ENCODE results near the gene CAP2. TPM values are rescaled to one million over a fixed set of nuclear protein-coding genes. Genes with fewer than 3 reads are reported as not detected.

The CAP2 gene
- total and polyA plus RNA-seq, 9 of the 15 experiments (the other 6 are each of a cell fraction or from before 2014, with no cell fraction given), result not detected

- H3K79me2 ChIP-seq (ENCODE audit: control insufficient read depth, insufficient read depth, low read length), result peaks cover 11% of the 10 kb centered on the region
- no peak overlapping the region for H3K4me2 ChIP-seq (ENCODE audit: insufficient read depth, low read length)
- H2AFZ ChIP-seq (ENCODE audit: low read depth, low read length), result no peak overlapping the region
- H3K4me1 ChIP-seq (replicated peaks in 1 of 2; ENCODE audit: control insufficient read depth in 2 of 2, insufficient read depth in 2 of 2, low read length in 2 of 2), result peaks cover 0 to 5% of the 10 kb centered on the region in 2 experiments; a peak in 4 of 5 replicates
- TF ChIP-seq NCOA4 (IDR thresholded peaks at IDR 0.05; ENCODE audit: partially characterized antibody) (no peak), ZNF561 (CRISPR knock-in tag; conservative IDR thresholded peaks at IDR 0.05) (no peak), TRIM25 (IDR thresholded peaks at IDR 0.05; ENCODE audit: borderline replicate concordance) (no peak), ZBTB49 (CRISPR knock-in tag; IDR thresholded peaks at IDR 0.05; ENCODE audit: borderline replicate concordance) (no peak), C11orf30 (IDR thresholded peaks at IDR 0.05; ENCODE audit: low read depth) (no peak), CBX2 (IDR thresholded peaks at IDR 0.05; ENCODE audit: insufficient read depth, low read length, poor library complexity, severe bottlenecking) (no peak), BHLHE40 (IDR thresholded peaks at IDR 0.05; ENCODE audit: low read length) (no peak), ATF3 (IDR thresholded peaks at IDR 0.05) (no peak), ATF3 (CRISPR knock-in tag; conservative IDR thresholded peaks at IDR 0.05) (no peak), STAT5B (CRISPR knock-in tag; IDR thresholded peaks at IDR 0.05) (no peak), ZNF24 (IDR thresholded peaks at IDR 0.05) (no peak), FUS (optimal IDR thresholded peaks at IDR 0.05; ENCODE audit: low read depth, low read length) (no peak), MCM3 (IDR thresholded peaks at IDR 0.05) (no peak), HOMEZ (CRISPR knock-in tag; IDR thresholded peaks at IDR 0.05) (no peak)
- in situ Hi-C loops (cut with MboI), result no loop called here
- no peak overlapping the region for H3K27ac ChIP-seq (ENCODE audit: extremely low read depth, low read depth, low read length)
- no peak for ATAC-seq
- H3K4me3 ChIP-seq, result no peak overlapping the region
- H4K20me1 ChIP-seq (replicated peaks; ENCODE audit: control insufficient read depth, insufficient read depth, low read length), result no peaks in the 10 kb centered on the region
- H3K9me3 ChIP-seq (replicated peaks; ENCODE audit: control insufficient read depth, insufficient read depth, low read depth, low read length), result no peaks in the 10 kb centered on the region
- no peak for DNase-seq (ENCODE audit: extremely low read depth in 1 of 4, low spot score in 3 of 4)
- intact Hi-C loops (cut with micrococcal nuclease), result no loop called here
- FAIRE-seq, result no peak
- no peak overlapping the region for H3K9ac ChIP-seq (ENCODE audit: insufficient read depth in 1 of 2, low read depth in 2 of 2, low read length in 2 of 2)
- BruUV-seq (replicated peaks), result no TSS peak
- H3K27me3 ChIP-seq (ENCODE audit: control insufficient read depth in 2 of 2, insufficient read depth in 2 of 2, low read length in 2 of 2), result no peaks in the 10 kb centered on the region
- H3K9me1 ChIP-seq (ENCODE audit: control insufficient read depth, insufficient read depth, low read length), result no peaks in the 10 kb centered on the region
- ChIA-PET POLR2A (no interaction called here), CTCF (ENCODE audit: low intra/inter-chr PET ratio) (no interaction called here)
- H3K36me3 ChIP-seq (ENCODE audit: control insufficient read depth, insufficient read depth, low read length), result peaks cover 59% of the 10 kb centered on the region; the same call in 2 of the 3 replicates
- whole genome bisulfite sequencing (ENCODE audit: insufficient coverage, low coverage, missing lambda C conversion rate), result 79% methylated on average over 4 of the region's 4 CpGs
Measured at GRCh38 chr6:17606606-17607005, 213.2 kb downstream of the CAP2 start.
